ENCODE measurements around the gene DDA1. TPM values are rescaled to one million over a fixed set of nuclear protein-coding genes. Genes with fewer than 3 reads are reported as not detected.
A peak's percentile ranks its signal among the peaks of the same experiment; 100 is the strongest.
"Not testable (repeated sequence)": the region's sequence is repeated elsewhere in the genome, so short reads cannot be mapped to it uniquely, and the experiment has no call there.

Gene DDA1
- total RNA-seq, 1 donor: 11.6 TPM

GRCh38 chr19:17357078-17357666 lies 47.8 kb downstream of the DDA1 start:
- Histone ChIP-seq H4K20me1 (ENCODE audit: insufficient read depth, low read length) (no peaks in the 10 kb centered on the region), H3K79me2 (ENCODE audit: insufficient read depth, low read length) (no peaks in the 10 kb centered on the region), H2AFZ (ENCODE audit: low read length) (no peak overlapping the region), H3K36me3 (ENCODE audit: insufficient read depth, low read length) (no peaks in the 10 kb centered on the region), H3K27ac (ENCODE audit: low read depth, low read length) (no peak overlapping the region), H3K9me3 (ENCODE audit: low read depth, low read length) (no peaks in the 10 kb centered on the region), H3K4me2 (ENCODE audit: insufficient read depth, low read length) (no peak overlapping the region), H3K4me3 (ENCODE audit: insufficient read depth, low read length) (no peak overlapping the region), H3K4me1 (ENCODE audit: insufficient read depth, low read length) (no peaks in the 10 kb centered on the region), H3K27me3 (ENCODE audit: insufficient read depth, low read length) (no peaks in the 10 kb centered on the region)
- no peak for TF ChIP-seq CTCF (IDR thresholded peaks at IDR 0.05; ENCODE audit: extremely low read depth, low read depth, low read length)
- DNase-seq (ENCODE audit: insufficient read length, low spot score, missing footprints): no peak

- Histone ChIP-seq H3K36me3 (ENCODE audit: insufficient read depth, low read length) (no peaks in the 10 kb centered on the region), H3K4me2 (ENCODE audit: insufficient read depth, low read length) (no peak overlapping the region), H3K27me3 (ENCODE audit: insufficient read depth, low read length) (no peaks in the 10 kb centered on the region), H3K79me2 (ENCODE audit: insufficient read depth, low read length) (no peaks in the 10 kb centered on the region), H2AFZ (ENCODE audit: low read length) (no peak overlapping the region), H3K4me1 (ENCODE audit: insufficient read depth, low read length) (no peaks in the 10 kb centered on the region), H3K9me3 (ENCODE audit: low read depth, low read length) (no peaks in the 10 kb centered on the region), H4K20me1 (ENCODE audit: insufficient read depth, low read length) (no peaks in the 10 kb centered on the region), H3K4me3 (ENCODE audit: insufficient read depth, low read length) (no peak overlapping the region), H3K27ac (ENCODE audit: low read depth, low read length) (no peak overlapping the region)
- TF ChIP-seq CTCF (IDR thresholded peaks at IDR 0.05; ENCODE audit: extremely low read depth, low read depth, low read length): no peak
- peak; percentile 4 for DNase-seq (ENCODE audit: insufficient read length, low spot score, missing footprints)
Measured at GRCh38 chr19:17357724-17358123, 48.4 kb downstream of the DDA1 start.

- Histone ChIP-seq H3K79me2 (ENCODE audit: insufficient read depth, low read length) (no peaks in the 10 kb centered on the region), H3K4me2 (ENCODE audit: insufficient read depth, low read length) (no peak overlapping the region), H3K9me3 (ENCODE audit: low read depth, low read length) (no peaks in the 10 kb centered on the region), H4K20me1 (ENCODE audit: insufficient read depth, low read length) (no peaks in the 10 kb centered on the region), H3K4me3 (ENCODE audit: insufficient read depth, low read length) (no peak overlapping the region), H3K36me3 (ENCODE audit: insufficient read depth, low read length) (no peaks in the 10 kb centered on the region), H2AFZ (ENCODE audit: low read length) (no peak overlapping the region), H3K27me3 (ENCODE audit: insufficient read depth, low read length) (no peaks in the 10 kb centered on the region), H3K27ac (ENCODE audit: low read depth, low read length) (no peak overlapping the region), H3K4me1 (ENCODE audit: insufficient read depth, low read length) (no peaks in the 10 kb centered on the region)
- peak; percentile 92 for DNase-seq (ENCODE audit: insufficient read length, low spot score, missing footprints)
- no peak for TF ChIP-seq CTCF (IDR thresholded peaks at IDR 0.05; ENCODE audit: extremely low read depth, low read depth, low read length)
Measured at GRCh38 chr19:17358395-17358794, 49.0 kb downstream of the DDA1 start.

- Histone ChIP-seq H3K27ac (ENCODE audit: low read depth, low read length) (no peak overlapping the region), H3K79me2 (ENCODE audit: insufficient read depth, low read length) (no peaks in the 10 kb centered on the region), H3K4me1 (ENCODE audit: insufficient read depth, low read length) (no peaks in the 10 kb centered on the region), H3K4me2 (ENCODE audit: insufficient read depth, low read length) (no peak overlapping the region), H3K4me3 (ENCODE audit: insufficient read depth, low read length) (no peak overlapping the region), H3K27me3 (ENCODE audit: insufficient read depth, low read length) (no peaks in the 10 kb centered on the region), H3K36me3 (ENCODE audit: insufficient read depth, low read length) (no peaks in the 10 kb centered on the region), H2AFZ (ENCODE audit: low read length) (no peak overlapping the region), H4K20me1 (ENCODE audit: insufficient read depth, low read length) (no peaks in the 10 kb centered on the region), H3K9me3 (ENCODE audit: low read depth, low read length) (no peaks in the 10 kb centered on the region)
- TF ChIP-seq CTCF (IDR thresholded peaks at IDR 0.05; ENCODE audit: extremely low read depth, low read depth, low read length): no peak
- DNase-seq (ENCODE audit: insufficient read length, low spot score, missing footprints): peak; percentile 82
Measured at GRCh38 chr19:17359905-17360800, 50.8 kb downstream of the DDA1 start.

- H2AFZ ChIP-seq (ENCODE audit: low read length); H3K36me3 ChIP-seq (ENCODE audit: insufficient read depth, low read length); H3K4me1 ChIP-seq (ENCODE audit: insufficient read depth, low read length); H3K9me3 ChIP-seq (ENCODE audit: low read depth, low read length); H3K27me3 ChIP-seq (ENCODE audit: insufficient read depth, low read length); H3K79me2 ChIP-seq (ENCODE audit: insufficient read depth, low read length); H3K4me2 ChIP-seq (ENCODE audit: insufficient read depth, low read length); H3K27ac ChIP-seq (ENCODE audit: low read depth, low read length); DNase-seq (ENCODE audit: insufficient read length, low spot score, missing footprints); H3K4me3 ChIP-seq (ENCODE audit: insufficient read depth, low read length); H4K20me1 ChIP-seq (ENCODE audit: insufficient read depth, low read length): not testable (repeated sequence)
Measured at GRCh38 chr19:17363852-17364605, 54.7 kb downstream of the DDA1 start.
